ENCODE results near the gene AP1S2. TPM values are rescaled to one million over a fixed set of nuclear protein-coding genes. Genes with fewer than 3 reads are reported as not detected.

The AP1S2 gene
- total and polyA plus RNA-seq, 10 donors: 23.3 to 133 (median 64.7) TPM

- intact Hi-C loops (cut with DNase I; ENCODE audit: low total_unique reads): no loop called here
- Histone ChIP-seq H3K36me3 (peaks cover 0 to 30% (median 4%) of the 10 kb centered on the region in 6 donors), H3K27ac (peak overlapping the region in 3 of 8 donors; percentile 18 to 58 (median 29)), H3K27me3 (replicated peaks in 1 of 7) (no peaks in the 10 kb centered on the region), H3K4me1 (peaks cover 11 to 26% (median 14%) of the 10 kb centered on the region in 6 donors), H3K9me3 (no peaks in the 10 kb centered on the region), H3K4me3 (no peak overlapping the region)
- TF ChIP-seq POLR2A (IDR thresholded peaks at IDR 0.05) (no peak), POLR2AphosphoS5 (IDR thresholded peaks at IDR 0.05) (no peak), CTCF (IDR thresholded peaks at IDR 0.05 in 8 of 11, conservative IDR thresholded peaks at IDR 0.05 in 3 of 11) (no peak)
- 30 to 87% (median 63%) methylated on average over 1 to 3 of the region's 3 CpGs for WGBS, 5 donors
- no peak for DNase-seq
These were observed 67.7 kb downstream of the AP1S2 start for GRCh38 chrX:15786915-15787314.

- no peak for TF ChIP-seq POLR2A (IDR thresholded peaks at IDR 0.05)
- no peak for TF ChIP-seq POLR2AphosphoS5 (IDR thresholded peaks at IDR 0.05)
- no peak for TF ChIP-seq CTCF (IDR thresholded peaks at IDR 0.05 in 8 of 11, conservative IDR thresholded peaks at IDR 0.05 in 3 of 11)
- Histone ChIP-seq H3K36me3 (peaks cover 0 to 41% (median 4%) of the 10 kb centered on the region in 6 donors), H3K4me1 (peaks cover 3 to 26% (median 9%) of the 10 kb centered on the region in 6 donors), H3K4me3 (no peak overlapping the region), H3K9me3 (no peaks in the 10 kb centered on the region), H3K27me3 (replicated peaks in 1 of 7) (no peaks in the 10 kb centered on the region), H3K27ac (peak overlapping the region in 2 of 8 donors; percentile 21 to 26)
- intact Hi-C loops (cut with DNase I; ENCODE audit: low total_unique reads): no loop called here
- DNase-seq: no peak
- 77 to 85% (median 79%) methylated on average over 3 of the region's 3 CpGs for WGBS, 5 donors
These were observed 69.3 kb downstream of the AP1S2 start for GRCh38 chrX:15785176-15785750.

DNA sequence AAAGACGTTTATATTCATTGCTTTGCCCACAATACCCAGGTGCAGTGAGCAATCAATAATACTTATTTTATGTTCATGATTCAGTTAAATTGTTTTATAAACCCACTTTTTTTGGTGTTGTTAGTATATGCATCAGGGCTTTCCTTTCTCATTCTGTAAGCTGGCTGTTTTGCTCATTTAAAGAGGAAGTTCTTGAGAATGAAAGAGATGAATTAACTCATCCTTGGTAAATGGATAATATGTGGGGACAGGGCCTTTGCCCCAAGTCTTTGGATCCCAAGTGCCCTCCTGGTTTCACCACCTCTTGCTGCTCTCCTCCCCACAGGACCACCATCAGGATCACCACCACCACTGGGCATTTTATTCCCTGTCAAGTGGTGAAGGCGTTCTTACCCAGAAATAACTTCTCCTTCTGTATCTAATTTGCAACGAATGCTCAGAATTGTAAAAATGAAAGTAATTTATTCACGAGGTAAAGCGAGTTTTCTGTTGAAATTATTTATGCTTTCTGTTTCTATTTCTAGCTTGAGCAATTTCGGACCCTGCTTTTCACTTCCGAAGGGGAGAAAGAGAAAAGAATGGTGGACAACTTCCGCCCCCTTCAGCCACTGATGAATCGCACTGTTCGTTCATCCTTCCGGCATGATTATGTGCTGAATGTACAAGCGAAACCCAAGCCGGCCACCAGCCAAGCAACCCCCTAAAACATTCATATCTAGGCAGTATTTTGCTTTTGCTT, 72.5 kb downstream of the AP1S2 start:
- H3K4me3 ChIP-seq: peak overlapping the region in 4 of 8 donors; percentile 13 to 58 (median 20)
- no peaks in the 10 kb centered on the region for H3K27me3 ChIP-seq (replicated peaks in 1 of 7)
- H3K27ac ChIP-seq: peak overlapping the region; percentile 24 to 85 (median 71)
- 36 to 62% (median 50%) methylated on average over 13 of the region's 13 CpGs for WGBS, 5 donors
- intact Hi-C loops (cut with DNase I; ENCODE audit: low total_unique reads): no loop called here
- peaks cover 0 to 18% (median 4%) of the 10 kb centered on the region in 6 donors for H3K4me1 ChIP-seq
- DNase-seq: no peak
- peaks cover 0 to 69% (median 18%) of the 10 kb centered on the region in 6 donors for H3K36me3 ChIP-seq
- TF ChIP-seq POLR2AphosphoS5 (IDR thresholded peaks at IDR 0.05): no peak
- no peak for TF ChIP-seq POLR2A (IDR thresholded peaks at IDR 0.05)
- no peak for TF ChIP-seq CTCF (IDR thresholded peaks at IDR 0.05 in 8 of 11, conservative IDR thresholded peaks at IDR 0.05 in 3 of 11)
- no peaks in the 10 kb centered on the region for H3K9me3 ChIP-seq

Other genes with a start within 250 kb of the AP1S2 start
- under 1 TPM in 2 of 7 donors, not detected in 5; 0.30 to 0.32 TPM for gene CLTRN, start 190.0 kb downstream of the AP1S2 start, total RNA-seq
- gene CLTRN, start 190.0 kb downstream of the AP1S2 start, polyA plus RNA-seq: under 1 TPM; 0.16 to 0.48 (median 0.18) TPM
- gene CA5B, start 116.5 kb downstream of the AP1S2 start, total RNA-seq: 10 to 100 TPM; 15.1 to 24.1 (median 19.1) TPM
- 1 to 10 TPM; 1.4 to 1.9 (median 1.8) TPM for gene CA5B, start 116.5 kb downstream of the AP1S2 start, polyA plus RNA-seq
- gene ZRSR2, start 64.3 kb downstream of the AP1S2 start, total RNA-seq: 10 to 100 TPM in 6 of 7 donors, 1 to 10 TPM in 1; 8.3 to 27.9 (median 19.0) TPM
- gene ZRSR2, start 64.3 kb downstream of the AP1S2 start, polyA plus RNA-seq: 10 to 100 TPM; 19.7 to 65.1 (median 26.4) TPM

Measured in spleen (tissue), 11 donors.